GM20431 (cell line): ENCODE measurements around the gene FADS1.

Source experiments
- in situ Hi-C: fragments of 300-500 bp; cut with MseI, MboI; formaldehyde crosslinking; loops from one replicate; pipeline ENCODE4 v1.15.0; 2020; ENCODE audit warnings: low sequenced_read_pairs; ENCODE audit not compliant: unreplicated experiment

Gene FADS1

GRCh38 chr11:61847914-61848581 is 31.2 kb upstream of the FADS1 start:
- in situ Hi-C loops: no loop called here

GRCh38 chr11:61846362-61847020 is 29.7 kb upstream of the FADS1 start:
- in situ Hi-C loops: no loop called here

GRCh38 chr11:61844909-61845565 is 28.2 kb upstream of the FADS1 start:
- in situ Hi-C loops: no loop called here

- in situ Hi-C loops: no loop called here
These were observed 25.7 kb upstream of the FADS1 start for GRCh38 chr11:61842528-61842820.

GRCh38 chr11:61841636-61842527 is 25.1 kb upstream of the FADS1 start:
- in situ Hi-C loops: no loop called here

- in situ Hi-C loops: no loop called here
These were observed 23.6 kb upstream of the FADS1 start for GRCh38 chr11:61840371-61840770.

GRCh38 chr11:61839742-61840141 is 22.9 kb upstream of the FADS1 start:
- in situ Hi-C loops: no loop called here

GRCh38 chr11:61838921-61839320 is 22.1 kb upstream of the FADS1 start:
- in situ Hi-C loops: no loop called here

- in situ Hi-C loops: no loop called here
These were observed 21.7 kb upstream of the FADS1 start for GRCh38 chr11:61838501-61838900.

GRCh38 chr11:61837411-61838005 is 20.7 kb upstream of the FADS1 start:
- in situ Hi-C loops: no loop called here

- in situ Hi-C loops: no loop called here
These were observed 19.4 kb upstream of the FADS1 start for GRCh38 chr11:61836193-61836592.

- in situ Hi-C loops: no loop called here
These were observed 17.7 kb upstream of the FADS1 start for GRCh38 chr11:61834278-61835048.

GRCh38 chr11:61833926-61834277 is 17.1 kb upstream of the FADS1 start:
- in situ Hi-C loops: no loop called here

GRCh38 chr11:61833471-61833870 is 16.7 kb upstream of the FADS1 start:
- in situ Hi-C loops: no loop called here

GRCh38 chr11:61832754-61833153 is 16.0 kb upstream of the FADS1 start:
- in situ Hi-C loops: no loop called here

- in situ Hi-C loops: no loop called here
These were observed 15.4 kb upstream of the FADS1 start for GRCh38 chr11:61832207-61832606.

GRCh38 chr11:61830237-61831105 is 13.7 kb upstream of the FADS1 start:
- in situ Hi-C loops: no loop called here

GRCh38 chr11:61829806-61830205 is 13.0 kb upstream of the FADS1 start:
- in situ Hi-C loops: no loop called here
